Epithelial cell of umbilical artery (primary cell): ENCODE measurements around the gene SRGAP2. TPM values are rescaled to one million over a fixed set of nuclear protein-coding genes. Genes with fewer than 3 reads are reported as not detected.

ENCODE experiments used
- total RNA-seq: library from RNA; depleted of rRNA; stranded (reverse); fragments of >200 nt; gene quantifications from 2 replicates; pipeline ENCODE4 v1.2.3, GENCODE V29; 2014

SRGAP2 gene
- 51.3 and 87.2 TPM in 2 replicates for total RNA-seq

GRCh38 chr1:206203364-206204158, at the start of gene SRGAP2:
Gene SRGAP2 (plus strand): TSS chr1:206203541. CDS start chr1:206205971, 2,430 bp downstream.

GRCh38 chr1:206202789-206203363, 465 bp upstream of the SRGAP2 start, which contains the start of gene FAM72A:
Gene FAM72A (minus strand): TSS chr1:206202839. CDS start chr1:206202025, 814 bp downstream.

Other genes with a start within 250 kb of the SRGAP2 start
- 0.15 TPM in 1 of 2 replicates, not detected in the other for gene RAB7B, start 200.1 kb upstream of the SRGAP2 start, total RNA-seq
- not detected in 2 replicates for gene CTSE, start 179.6 kb upstream of the SRGAP2 start, total RNA-seq
- gene RHEX, start 150.4 kb upstream of the SRGAP2 start, total RNA-seq: not detected in 2 replicates
- not detected in 2 replicates for gene AVPR1B, start 86.2 kb upstream of the SRGAP2 start, total RNA-seq
- gene FAM72A, start 702 bp upstream of the SRGAP2 start, total RNA-seq: 3.2 and 5.2 TPM in 2 replicates